ENCODE measurements around the gene SPATS2L. TPM values are rescaled to one million over a fixed set of nuclear protein-coding genes. Genes with fewer than 3 reads are reported as not detected.

The SPATS2L gene
- total and polyA plus RNA-seq, 8 donors = 81.2 to 96.7 (median 91.2) TPM

- Histone ChIP-seq H3K4me1 (peaks cover 47 to 70% of the 10 kb centered on the region in 2 donors), H3K27me3 (no peaks in the 10 kb centered on the region), H3K36me3 (no peaks in the 10 kb centered on the region), H3K4me3 (no peak overlapping the region), H3K27ac (peak overlapping the region; percentile 59 to 74), H3K9me3 (no peaks in the 10 kb centered on the region)
- ATAC-seq (peak; percentile 3), DNase-seq (no peak)
- intact Hi-C loops (cut with DNase I) = no loop called here
- TF ChIP-seq CTCF (IDR thresholded peaks at IDR 0.05) = no peak
Observed at GRCh38 chr2:200377355-200378336, 71.2 kb downstream of the SPATS2L start.

GRCh38 chr2:200378652-200379290, 72.3 kb downstream of the SPATS2L start:
- H3K27me3 ChIP-seq = no peaks in the 10 kb centered on the region
- DNase-seq (no peak), ATAC-seq (no peak)
- H3K36me3 ChIP-seq = no peaks in the 10 kb centered on the region
- no peak overlapping the region for H3K4me3 ChIP-seq
- intact Hi-C loops (cut with DNase I) = no loop called here
- peak overlapping the region; percentile 59 to 75 for H3K27ac ChIP-seq
- H3K4me1 ChIP-seq = peaks cover 57 to 71% of the 10 kb centered on the region in 2 donors
- no peaks in the 10 kb centered on the region for H3K9me3 ChIP-seq
- TF ChIP-seq CTCF (IDR thresholded peaks at IDR 0.05) = no peak

- no peaks in the 10 kb centered on the region for H3K27me3 ChIP-seq
- intact Hi-C loops (cut with DNase I) = no loop called here
- DNase-seq (no peak), ATAC-seq (peak; percentile 47)
- no peak overlapping the region for H3K4me3 ChIP-seq
- peaks cover 55 to 69% of the 10 kb centered on the region in 2 donors for H3K4me1 ChIP-seq
- H3K9me3 ChIP-seq = no peaks in the 10 kb centered on the region
- no peaks in the 10 kb centered on the region for H3K36me3 ChIP-seq
- H3K27ac ChIP-seq = peak overlapping the region; percentile 59 to 80
- no peak for TF ChIP-seq CTCF (IDR thresholded peaks at IDR 0.05)
Observed at GRCh38 chr2:200379481-200380090, 73.1 kb downstream of the SPATS2L start.

- ATAC-seq (peak; percentile 62), DNase-seq (peak in 1 of 4 donors; percentile 52)
- Histone ChIP-seq H3K4me3 (no peak overlapping the region), H3K4me1 (peaks cover 55 to 67% of the 10 kb centered on the region in 2 donors), H3K36me3 (no peaks in the 10 kb centered on the region), H3K27ac (peak overlapping the region; percentile 39 to 80), H3K9me3 (no peaks in the 10 kb centered on the region), H3K27me3 (no peaks in the 10 kb centered on the region)
- no peak for TF ChIP-seq CTCF (IDR thresholded peaks at IDR 0.05)
- intact Hi-C loops (cut with DNase I) = no loop called here
Observed at GRCh38 chr2:200380091-200380561, 73.6 kb downstream of the SPATS2L start.
